Measurements from ENCODE around the gene SPTLC2.

Gene SPTLC2

DNA sequence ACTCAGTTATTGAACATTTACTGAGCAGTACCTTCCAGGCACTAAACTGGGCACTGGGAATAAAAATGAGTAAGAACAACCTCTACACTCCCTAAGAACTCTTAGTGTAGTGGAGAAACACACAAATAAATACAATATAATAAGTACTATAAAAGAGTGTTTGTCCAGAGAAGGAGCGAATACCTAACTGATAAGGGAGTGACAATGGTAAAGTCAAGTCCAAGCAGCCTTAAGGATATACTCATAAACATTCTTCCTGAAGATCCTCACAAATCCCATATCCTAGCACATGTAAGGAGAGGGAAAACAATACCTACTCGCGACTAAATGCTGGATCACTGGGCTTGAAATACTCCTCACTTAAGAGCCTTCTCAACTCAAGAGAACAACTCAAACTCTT, 32.8 kb downstream of the SPTLC2 start:
- Histone ChIP-seq H4K20me1 (ENCODE audit: insufficient read depth) (no peaks in the 10 kb centered on the region), H3K27me3 (ENCODE audit: insufficient read depth, low read depth) (no peaks in the 10 kb centered on the region), H3K4me3 (IDR thresholded peaks at IDR 0.05; ENCODE audit: insufficient read depth, low read depth, low read length) (no peak overlapping the region), H3K27ac (no peak overlapping the region), H3K9ac (no peak overlapping the region), H3K4me1 (ENCODE audit: low read depth, poor library complexity, severe bottlenecking) (peaks cover 32% of the 10 kb centered on the region), H3K36me3 (ENCODE audit: insufficient read depth) (no peaks in the 10 kb centered on the region), H2AFZ (ENCODE audit: low read depth) (no peak overlapping the region), H3K4me2 (no peak overlapping the region), H3K79me2 (ENCODE audit: insufficient read depth, low read depth) (no peaks in the 10 kb centered on the region)
- TF ChIP-seq CTCF (conservative IDR thresholded peaks at IDR 0.05; ENCODE audit: low read depth, low read length): no peak

DNA sequence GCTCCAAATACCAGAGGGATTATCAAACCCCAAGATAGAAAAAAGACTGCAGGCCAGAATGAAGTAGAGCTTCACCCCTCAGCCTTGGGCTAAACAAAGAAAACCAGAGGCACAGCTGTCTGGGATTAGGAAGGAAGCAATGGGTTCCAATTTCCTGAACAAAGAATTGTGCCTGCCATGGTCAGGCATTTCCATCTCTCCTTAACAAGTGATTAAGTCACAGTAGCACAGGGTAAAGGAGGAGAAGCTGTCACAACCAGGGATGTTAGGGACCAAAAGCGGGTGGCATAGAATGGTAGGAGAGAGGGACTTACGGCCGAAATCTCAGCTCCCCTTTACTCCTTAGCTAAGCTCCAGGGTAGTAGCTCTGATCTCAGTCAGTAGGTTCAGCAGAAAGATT, 33.9 kb downstream of the SPTLC2 start:
- H4K20me1 ChIP-seq (ENCODE audit: insufficient read depth): no peaks in the 10 kb centered on the region
- H3K36me3 ChIP-seq (ENCODE audit: insufficient read depth): no peaks in the 10 kb centered on the region
- no peak overlapping the region for H3K4me3 ChIP-seq (IDR thresholded peaks at IDR 0.05; ENCODE audit: insufficient read depth, low read depth, low read length)
- no peak overlapping the region for H3K4me2 ChIP-seq
- H3K27me3 ChIP-seq (ENCODE audit: insufficient read depth, low read depth): no peaks in the 10 kb centered on the region
- H3K79me2 ChIP-seq (ENCODE audit: insufficient read depth, low read depth): no peaks in the 10 kb centered on the region
- H3K9ac ChIP-seq: no peak overlapping the region
- no peak overlapping the region for H2AFZ ChIP-seq (ENCODE audit: low read depth)
- TF ChIP-seq CTCF (conservative IDR thresholded peaks at IDR 0.05; ENCODE audit: low read depth, low read length): no peak
- peaks cover 32% of the 10 kb centered on the region for H3K4me1 ChIP-seq (ENCODE audit: low read depth, poor library complexity, severe bottlenecking)
- no peak overlapping the region for H3K27ac ChIP-seq

DNA sequence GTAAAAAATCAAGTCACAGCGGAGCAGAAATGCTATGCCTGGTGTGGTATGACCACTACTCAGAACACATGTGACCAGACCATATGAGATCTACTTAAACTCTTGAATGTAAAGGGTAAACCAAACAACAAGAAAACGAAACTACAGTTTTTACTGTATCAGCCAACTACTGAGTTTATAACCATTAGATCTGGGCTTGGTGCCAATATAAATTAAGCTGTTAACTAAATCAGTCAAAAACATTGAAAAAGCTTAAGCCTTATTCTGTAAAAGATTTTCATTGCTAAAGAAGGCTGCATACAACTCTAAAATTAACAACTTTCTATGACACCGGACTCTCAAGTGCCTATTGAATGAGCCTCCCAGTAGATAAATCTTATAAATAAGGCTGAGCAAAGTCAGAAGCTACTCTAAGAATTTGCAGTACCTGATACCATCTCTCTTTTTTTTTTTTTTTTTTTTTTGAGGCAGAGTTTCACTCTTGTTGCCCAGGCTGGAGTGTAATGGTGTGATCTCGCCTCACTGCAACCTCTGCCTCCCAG, 35.4 kb downstream of the SPTLC2 start:
- no peak overlapping the region for H3K4me3 ChIP-seq (IDR thresholded peaks at IDR 0.05; ENCODE audit: insufficient read depth, low read depth, low read length)
- H3K27ac ChIP-seq: peak overlapping the region; percentile 63
- peaks cover 32% of the 10 kb centered on the region for H3K4me1 ChIP-seq (ENCODE audit: low read depth, poor library complexity, severe bottlenecking)
- H2AFZ ChIP-seq (ENCODE audit: low read depth): no peak overlapping the region
- no peak for TF ChIP-seq CTCF (conservative IDR thresholded peaks at IDR 0.05; ENCODE audit: low read depth, low read length)
- H3K36me3 ChIP-seq (ENCODE audit: insufficient read depth): no peaks in the 10 kb centered on the region
- H3K9ac ChIP-seq: peak overlapping the region; percentile 4; the same call in 1 of the 2 replicates
- no peaks in the 10 kb centered on the region for H4K20me1 ChIP-seq (ENCODE audit: insufficient read depth)
- no peaks in the 10 kb centered on the region for H3K27me3 ChIP-seq (ENCODE audit: insufficient read depth, low read depth)
- H3K79me2 ChIP-seq (ENCODE audit: insufficient read depth, low read depth): no peaks in the 10 kb centered on the region
- peak overlapping the region; percentile 83 for H3K4me2 ChIP-seq

- H3K4me2 ChIP-seq: peak overlapping the region; percentile 83
- H3K4me1 ChIP-seq (ENCODE audit: low read depth, poor library complexity, severe bottlenecking): peaks cover 32% of the 10 kb centered on the region
- H3K4me3 ChIP-seq (IDR thresholded peaks at IDR 0.05; ENCODE audit: insufficient read depth, low read depth, low read length): no peak overlapping the region
- H4K20me1 ChIP-seq (ENCODE audit: insufficient read depth): no peaks in the 10 kb centered on the region
- H3K9ac ChIP-seq: no peak overlapping the region
- no peaks in the 10 kb centered on the region for H3K27me3 ChIP-seq (ENCODE audit: insufficient read depth, low read depth)
- H3K36me3 ChIP-seq (ENCODE audit: insufficient read depth): no peaks in the 10 kb centered on the region
- H3K79me2 ChIP-seq (ENCODE audit: insufficient read depth, low read depth): no peaks in the 10 kb centered on the region
- H3K27ac ChIP-seq: peak overlapping the region; percentile 63
- no peak for TF ChIP-seq CTCF (conservative IDR thresholded peaks at IDR 0.05; ENCODE audit: low read depth, low read length)
- H2AFZ ChIP-seq (ENCODE audit: low read depth): no peak overlapping the region
Observed at GRCh38 chr14:77580477-77580876, 36.0 kb downstream of the SPTLC2 start.
